Activated effector memory CD4-positive, alpha-beta T cell treated with Interleukin-2 at 50 U/mL for 16 hours (primary cell): ENCODE measurements around the gene OSBP2.

Experiments
- DNase-seq: peaks from one replicate; pipeline ENCODE4 v3.0.0-alpha.2; 2020

Gene OSBP2

DNA sequence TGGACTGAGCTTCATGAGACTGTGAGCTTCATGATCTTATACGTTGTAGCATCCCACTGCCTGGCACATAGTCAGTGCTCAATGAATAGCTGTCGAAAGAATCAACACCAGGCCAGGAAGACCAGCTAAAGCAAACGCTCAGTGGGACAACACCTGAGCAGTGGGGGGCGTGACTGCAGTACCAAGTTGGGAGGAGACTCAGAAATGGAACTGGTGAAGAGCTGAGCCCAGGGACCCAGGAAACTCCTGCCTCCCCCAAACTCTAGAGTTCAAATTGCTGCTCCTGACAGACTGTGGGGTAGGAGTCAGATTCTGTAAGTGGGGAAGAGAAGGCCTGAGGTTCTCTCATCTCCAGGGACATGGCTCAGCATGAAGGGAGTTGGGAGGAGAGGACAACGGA is 214.6 kb downstream of the OSBP2 start:
- DNase-seq = no peak

DNA sequence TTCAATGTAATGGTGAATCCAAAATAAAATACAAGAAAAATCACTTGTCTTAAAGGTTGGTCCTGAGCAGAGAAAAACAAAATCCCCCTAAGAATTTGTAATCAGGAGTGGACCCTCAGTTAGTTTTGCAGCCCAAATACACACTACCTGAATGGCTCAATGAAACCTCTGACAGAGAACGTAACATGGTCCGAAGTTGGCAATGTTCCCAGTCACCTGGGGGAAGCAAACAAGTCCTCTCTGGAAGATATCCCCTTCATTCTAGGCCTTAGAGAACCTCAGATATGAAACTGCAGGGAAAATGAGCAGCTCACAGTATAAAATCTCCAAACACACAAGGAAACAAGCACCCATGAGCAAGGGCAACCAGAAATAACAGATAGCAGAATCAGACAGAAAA is 215.7 kb downstream of the OSBP2 start:
- DNase-seq = no peak

DNA sequence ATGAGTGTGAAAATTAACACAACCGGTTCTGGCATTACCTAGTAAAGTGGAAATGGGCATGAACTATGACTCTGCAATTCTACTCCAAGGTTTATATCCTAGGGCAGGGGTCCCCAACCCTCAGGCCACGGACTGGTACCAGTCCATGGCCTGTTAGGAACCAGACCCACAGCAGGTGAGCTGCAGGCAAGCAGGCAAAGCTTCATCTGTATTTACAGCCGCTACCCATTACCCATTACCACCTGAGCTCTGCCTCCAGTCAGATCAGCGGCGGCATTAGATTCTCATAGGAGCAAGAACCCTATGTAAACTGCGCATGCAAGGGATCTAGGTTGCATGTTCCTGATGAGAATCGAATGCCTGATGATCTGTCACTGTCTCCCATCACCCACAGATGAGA is 224.1 kb downstream of the OSBP2 start:
- no peak for DNase-seq

DNA sequence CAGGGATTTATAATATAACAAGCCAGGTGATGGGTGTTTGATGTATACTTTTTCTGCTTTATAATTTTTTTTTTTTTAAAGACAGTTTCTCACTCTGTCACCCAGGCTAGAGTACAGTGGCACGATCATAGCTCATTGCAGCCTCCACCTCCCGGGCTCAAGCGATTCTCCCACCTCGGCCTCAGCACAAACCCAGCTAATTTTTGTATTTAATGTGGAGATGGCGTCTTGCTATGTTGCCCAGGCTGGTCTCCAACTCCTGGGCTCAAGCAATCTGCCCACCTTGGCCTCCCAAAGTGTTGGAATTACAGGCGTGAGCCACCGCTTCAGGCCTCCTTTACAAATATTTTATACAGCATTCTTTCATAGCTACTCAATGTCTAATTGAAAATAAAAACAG is 225.3 kb downstream of the OSBP2 start:
- no peak for DNase-seq

DNA sequence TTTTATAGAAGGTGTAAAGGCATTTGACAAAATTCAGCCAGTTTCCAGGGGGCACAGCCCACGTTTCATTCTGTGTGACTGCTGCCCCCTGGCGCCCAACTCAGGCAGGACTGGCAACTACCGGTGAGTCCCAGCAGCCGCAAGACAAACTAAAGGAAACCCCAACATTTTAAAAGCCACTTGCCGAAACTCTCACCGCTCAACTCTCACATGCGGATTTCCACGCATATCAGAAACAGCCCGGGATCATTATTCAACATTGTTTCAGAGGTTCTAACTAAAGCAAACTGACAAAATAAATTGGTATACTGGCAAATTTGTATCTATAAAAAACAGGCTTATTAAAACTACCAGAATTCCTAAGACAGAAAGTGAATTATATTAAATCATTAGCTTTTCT is 225.7 kb downstream of the OSBP2 start:
- peak; percentile 67 for DNase-seq

DNA sequence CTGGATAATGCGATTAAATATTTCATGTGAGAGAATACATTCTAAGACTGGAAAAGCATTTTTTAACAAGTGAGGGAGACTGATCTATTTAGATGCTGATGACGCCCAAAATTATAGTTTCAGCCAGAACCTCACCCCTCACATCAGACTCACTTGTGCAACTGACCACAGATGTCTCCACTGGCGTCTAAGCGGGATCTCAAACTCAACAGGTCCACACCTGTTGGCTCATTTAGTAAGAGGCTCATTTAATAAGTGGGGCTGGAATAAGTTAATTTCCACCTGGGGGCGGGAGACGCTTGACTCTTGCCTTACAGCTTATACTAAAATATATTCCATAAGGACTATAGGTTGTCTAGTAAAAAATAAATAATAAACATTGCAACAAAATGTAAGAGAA is 226.4 kb downstream of the OSBP2 start:
- no peak for DNase-seq

DNA sequence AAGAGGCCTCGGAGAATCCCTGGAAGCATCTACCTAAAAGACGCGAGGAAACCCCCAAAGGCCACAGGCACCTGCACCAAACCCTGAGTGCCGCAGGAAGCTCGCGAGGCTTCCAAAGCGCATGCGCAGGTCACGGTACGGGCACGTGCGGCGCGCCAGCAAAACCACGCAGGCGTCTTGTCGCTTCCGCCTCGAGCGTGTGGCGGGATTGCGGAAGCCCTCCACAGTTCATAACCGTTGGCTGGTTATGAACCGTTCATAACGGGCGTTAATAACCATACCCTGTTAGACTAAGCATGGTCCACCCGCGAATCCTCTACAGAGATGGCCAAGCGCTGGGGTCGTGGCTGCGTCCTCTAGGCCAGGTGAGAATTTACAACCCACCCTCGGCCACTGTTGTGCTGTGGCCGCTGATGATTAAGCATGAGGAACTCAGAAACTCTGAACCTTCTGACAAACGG is 227.5 kb downstream of the OSBP2 start:
- peak; percentile 67 for DNase-seq

DNA sequence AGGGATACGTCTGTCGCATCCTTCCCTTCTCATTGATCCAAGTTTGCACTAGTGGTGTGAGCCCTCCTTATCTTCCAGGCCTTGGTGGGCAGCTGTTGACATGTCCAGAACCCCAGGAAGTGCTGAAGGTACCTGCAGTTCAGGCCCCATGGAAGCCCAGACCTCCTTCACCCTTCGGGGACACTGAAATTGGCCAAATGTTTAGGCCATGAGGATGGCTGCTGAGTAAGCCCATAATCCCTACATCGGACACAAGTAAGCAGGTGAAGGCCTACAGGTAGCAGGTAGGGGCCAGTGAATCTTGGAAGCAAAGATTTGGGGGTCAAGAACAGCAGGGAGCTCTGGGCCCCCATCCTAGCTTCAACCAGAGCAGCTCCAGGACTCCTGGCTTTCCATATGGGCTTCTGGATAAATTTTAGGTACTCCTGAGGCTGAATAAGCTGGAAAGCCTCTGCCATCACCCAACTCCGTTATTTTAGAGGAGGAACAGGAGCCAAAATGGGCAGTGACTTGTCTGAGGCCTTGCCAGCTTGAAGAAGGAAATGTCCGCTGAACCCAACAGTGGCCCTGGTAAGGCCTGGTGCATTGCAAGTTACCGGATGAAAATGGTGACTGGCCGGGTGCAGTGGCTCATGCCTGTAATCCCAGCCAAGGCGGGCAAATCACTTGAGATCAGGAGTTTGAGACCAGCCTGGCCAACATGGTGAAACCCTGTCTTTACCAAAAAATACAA is 228.7 kb downstream of the OSBP2 start:
- DNase-seq = no peak

DNA sequence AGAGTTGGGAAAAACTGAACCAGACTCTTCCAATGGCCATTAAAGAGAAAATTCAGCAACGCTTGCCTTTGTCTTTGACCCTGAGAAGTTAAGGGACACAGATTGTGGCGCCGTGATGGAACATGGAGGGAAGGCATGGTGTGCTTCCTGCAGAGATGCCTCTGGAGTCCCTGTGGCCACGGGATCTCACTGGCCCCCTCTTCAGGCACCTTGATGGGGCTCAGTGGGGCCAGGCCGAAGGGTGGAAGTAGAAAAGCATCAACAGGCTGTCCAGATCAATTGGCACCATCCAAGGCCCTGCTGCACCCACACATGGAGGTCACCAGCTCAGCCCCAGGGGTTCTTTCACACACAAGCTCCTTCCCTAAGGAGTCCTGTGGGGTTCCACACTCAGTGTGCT is 231.0 kb downstream of the OSBP2 start:
- no peak for DNase-seq

DNA sequence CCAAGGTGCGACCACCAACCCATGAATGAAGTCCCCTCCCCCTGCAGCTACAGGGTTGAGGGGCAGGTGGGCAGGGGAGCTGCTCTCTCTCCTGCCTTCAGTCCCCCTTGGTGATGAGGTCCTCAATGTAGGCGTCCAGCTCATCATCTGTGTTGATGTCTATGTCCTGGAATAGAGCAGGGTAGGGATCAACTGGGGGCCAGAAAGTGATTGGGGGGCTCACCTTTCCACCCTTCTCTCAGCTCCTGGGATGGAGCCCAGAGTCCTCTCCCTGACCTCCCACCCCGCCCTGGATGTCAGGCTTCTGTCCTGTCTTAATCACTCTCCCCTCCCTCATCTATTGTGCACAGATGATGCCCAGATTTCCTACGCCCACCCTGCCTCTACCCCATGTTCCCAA is 232.0 kb downstream of the OSBP2 start:
- DNase-seq = no peak

DNA sequence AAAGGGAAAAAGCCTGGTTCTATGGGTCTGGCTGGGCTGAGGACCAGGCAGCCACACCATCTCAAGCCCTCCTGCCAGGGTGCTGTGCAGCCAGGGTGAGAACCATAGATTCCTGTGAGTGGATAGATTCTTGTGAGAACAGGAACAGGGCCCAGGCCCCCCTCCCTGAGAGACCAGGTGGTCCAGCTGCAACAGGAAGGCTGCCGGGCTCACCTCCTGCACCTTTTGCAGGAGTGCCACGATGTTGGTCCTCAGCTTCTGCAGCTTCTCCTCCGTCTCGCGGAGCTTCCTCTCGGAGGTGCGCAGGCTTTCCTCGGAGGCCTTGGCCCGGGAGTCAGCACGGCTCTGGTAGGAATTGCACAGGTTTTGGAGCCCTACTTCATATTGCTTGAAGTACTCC is 233.1 kb downstream of the OSBP2 start:
- no peak for DNase-seq

DNA sequence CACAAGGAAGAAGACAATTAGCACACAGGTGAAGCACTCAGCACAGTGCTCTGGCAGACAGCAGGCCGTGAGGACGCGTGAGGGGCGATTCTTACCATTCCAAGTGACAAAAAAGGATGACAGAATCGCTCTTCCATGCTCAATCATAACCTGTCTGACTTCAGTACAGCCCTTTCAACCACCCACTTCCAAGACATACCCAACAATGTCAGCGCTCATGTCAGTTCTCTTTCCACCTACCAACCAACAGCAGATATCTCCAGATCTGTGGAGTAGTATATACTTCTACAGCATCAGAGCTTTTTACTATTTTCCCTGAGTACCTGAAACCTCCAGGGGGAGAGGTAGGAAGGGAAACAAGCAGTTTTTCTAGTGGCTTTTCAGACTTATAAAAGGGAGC is 233.7 kb downstream of the OSBP2 start:
- DNase-seq = no peak

DNA sequence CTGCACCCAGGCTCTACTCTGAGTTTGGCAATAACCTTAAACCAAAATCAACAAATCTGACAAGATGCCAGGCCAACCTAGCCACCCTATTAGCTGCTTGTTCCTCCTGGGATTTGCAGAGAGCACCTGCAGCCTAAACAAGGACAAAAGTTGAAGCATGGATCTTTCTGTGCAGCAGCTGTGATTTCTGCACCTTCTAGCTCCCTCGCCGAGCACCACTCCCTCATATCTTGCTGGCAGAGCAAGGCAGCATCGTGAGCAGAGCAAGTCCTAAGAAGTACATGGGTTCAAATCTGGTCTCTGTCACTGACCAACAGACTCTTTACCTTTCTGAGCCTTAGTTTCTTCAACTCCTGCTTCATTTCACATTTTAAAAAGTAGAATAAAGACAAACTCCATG is 235.6 kb downstream of the OSBP2 start:
- DNase-seq = no peak

DNA sequence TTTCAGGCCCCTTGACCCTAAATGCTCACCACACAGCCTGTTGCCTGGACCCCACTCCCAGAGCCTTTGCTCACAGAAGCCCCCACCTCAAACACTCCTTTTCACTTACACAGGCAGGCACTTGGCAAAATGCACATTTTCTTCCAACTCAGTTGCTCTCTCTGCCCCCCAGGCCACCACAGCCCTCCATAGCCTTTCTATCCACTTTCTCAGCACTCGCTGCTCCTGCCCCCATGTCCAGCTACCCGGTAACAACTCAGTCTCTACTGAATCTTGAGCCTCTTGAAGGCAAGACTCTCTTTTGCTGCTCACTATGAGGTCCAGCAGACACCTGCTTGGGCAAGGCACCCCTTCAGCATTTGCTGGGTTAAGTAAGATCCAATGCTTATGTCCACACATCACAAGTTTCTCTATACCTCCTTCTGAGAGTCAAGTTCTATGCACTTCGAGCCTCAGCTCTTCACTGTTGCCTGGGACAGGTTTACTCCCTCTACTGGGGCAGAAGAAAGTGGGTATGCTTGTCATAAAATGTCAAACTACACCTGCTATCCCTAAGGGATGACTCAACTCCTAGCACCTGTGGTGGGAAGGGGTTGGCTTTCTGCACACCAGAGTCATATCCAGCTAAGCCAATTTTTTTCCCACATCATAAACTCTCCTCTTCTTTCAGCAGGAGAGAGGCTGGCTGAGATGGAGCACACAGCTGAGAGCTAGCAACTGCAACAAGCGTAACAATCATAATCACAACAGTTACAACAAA is 237.0 kb downstream of the OSBP2 start:
- no peak for DNase-seq

DNA sequence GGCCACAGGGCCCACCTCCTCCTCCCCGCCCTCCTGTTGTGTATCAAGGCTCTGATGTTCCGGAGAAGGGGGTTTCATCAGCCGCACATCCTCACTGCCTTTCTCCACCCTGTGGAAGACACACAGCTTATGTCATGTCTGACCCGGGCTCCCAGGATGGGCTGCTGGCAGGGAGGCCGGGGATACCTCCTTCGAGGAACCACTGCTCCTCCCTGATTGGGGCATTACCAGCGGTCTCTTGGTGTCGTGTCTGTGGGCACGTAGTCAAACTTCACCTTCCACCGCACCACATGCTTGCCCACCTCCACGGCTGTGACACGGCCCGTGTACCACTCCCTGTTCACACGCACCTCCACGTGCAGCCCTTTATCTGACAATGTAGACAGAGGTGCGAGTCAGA is 238.0 kb downstream of the OSBP2 start:
- no peak for DNase-seq

DNA sequence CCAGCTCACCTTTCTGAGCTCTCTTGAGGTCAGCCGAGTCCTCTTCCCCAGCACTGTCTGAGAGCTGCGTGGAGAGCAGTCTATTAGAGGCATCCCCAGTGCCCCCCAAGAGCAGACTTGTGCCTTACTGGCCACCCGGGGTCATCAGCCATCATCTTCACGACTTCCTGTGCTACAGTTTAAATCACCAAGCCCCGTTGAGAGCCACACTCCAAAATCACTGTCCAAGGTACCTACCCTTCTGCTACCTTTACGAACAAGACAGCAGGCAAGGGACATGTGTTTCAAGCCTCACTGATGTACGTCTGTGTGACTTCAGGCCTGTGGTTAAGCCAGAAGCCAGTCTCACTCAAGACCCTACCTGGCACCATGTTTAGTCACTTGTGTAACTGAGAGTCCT is 238.8 kb downstream of the OSBP2 start:
- DNase-seq = no peak

DNA sequence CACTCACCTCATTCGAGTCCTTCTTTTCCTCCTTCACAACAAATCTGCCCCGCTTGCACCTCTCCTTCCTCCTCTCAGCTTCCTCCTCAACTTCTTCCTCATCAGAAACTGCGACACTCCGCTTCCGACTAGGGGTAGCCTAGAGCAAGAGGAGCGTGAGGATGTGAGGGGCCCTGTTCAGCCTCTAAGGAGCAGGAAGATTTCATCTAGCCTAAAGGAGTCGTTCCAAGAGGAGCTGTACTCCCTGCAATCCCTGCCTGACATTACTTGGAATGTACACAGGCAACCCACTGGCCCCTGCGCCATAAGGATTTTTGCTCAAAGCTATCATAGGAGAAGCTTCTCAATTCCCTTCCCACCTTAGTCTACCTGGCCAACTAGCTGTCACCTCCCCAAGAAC is 239.4 kb downstream of the OSBP2 start:
- no peak for DNase-seq

DNA sequence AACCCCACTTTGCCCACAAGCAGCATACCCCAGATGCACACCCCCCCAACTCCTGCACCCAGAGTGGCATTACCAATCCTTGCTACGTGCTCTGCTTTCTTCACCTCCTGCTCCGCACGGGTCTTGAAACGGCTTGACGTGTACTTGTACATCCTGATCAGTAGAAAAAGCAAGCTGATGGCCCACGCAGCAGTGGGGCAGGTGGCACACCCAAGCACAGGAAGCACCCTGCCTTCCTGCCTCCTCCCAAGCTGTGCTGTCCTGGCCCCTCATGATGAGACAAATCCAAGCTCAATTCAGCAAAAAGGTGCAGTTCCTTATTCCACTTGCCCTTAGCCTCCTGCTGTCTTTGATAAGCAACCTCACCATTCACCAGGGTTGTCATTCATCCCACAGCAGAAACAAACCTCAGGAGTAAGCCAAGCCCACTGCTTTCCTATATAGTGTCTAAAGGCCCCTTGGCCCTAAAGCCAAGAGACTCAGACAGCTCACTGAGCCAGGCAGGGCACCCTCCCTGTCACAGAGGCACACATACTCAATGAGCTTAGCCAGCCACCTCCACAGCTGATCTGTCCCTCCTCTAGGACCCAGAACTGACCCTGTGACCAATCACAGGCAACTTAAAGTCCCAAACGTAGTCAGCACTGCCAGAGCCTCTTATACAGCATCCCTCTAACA is 246.2 kb downstream of the OSBP2 start:
- DNase-seq = peak; percentile 52

DNA sequence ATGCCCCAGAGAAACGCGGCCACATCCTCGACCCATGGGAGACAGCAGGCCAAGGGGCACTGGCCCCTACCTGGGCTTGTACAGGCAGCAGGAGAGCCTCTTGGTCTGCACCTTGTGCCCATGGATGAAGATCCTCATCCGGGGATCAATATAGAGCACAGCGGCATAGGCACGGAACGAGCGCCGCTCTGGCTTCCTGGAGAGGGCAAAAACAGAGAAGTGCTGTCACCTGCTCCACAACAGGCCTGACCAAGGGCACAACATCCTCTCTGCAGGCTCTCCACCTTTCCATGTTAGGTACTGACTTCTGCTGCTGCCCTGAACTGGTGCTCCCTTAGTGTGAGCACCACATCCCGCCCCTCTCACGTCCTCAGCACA is 246.7 kb downstream of the OSBP2 start:
- peak; percentile 13 for DNase-seq

DNA sequence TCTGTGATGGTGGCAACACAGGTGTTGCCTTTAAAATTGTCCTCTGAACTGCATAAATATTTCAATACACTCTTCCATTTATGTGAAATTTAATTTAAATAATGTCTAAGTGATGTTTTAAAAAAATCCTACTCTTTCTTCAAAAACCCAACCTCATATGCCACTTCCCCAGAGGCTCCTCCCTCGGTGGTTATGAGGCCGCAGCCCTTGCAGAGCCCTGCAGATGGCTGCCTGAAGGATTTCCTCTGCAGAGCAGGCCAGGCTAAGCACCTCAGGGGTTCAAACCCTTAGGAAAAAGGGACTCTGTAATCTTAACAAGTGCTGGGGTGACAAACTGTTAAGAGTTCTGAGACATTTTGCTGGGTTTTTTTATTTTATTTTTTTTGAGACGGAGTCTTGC is 248.7 kb downstream of the OSBP2 start:
- peak; percentile 59 for DNase-seq

DNA sequence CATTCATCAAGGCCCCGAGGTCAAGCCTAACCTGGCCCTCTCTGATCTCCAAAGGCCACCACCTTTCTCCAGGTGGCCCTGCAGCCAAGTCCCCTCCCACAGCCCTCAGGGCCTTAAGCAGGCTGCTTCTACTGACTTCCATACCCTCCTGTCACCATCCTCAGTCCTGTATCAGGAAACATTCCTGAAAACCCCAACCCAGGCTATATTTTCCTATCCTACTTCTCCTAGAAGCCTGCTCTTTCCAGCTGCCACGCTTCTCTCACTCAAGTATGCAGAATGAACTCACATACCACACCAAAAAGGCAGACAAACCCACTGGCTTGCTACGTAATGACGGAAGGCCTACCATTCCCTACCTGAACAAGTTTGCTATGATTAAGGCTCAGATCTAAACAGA is 250.3 kb downstream of the OSBP2 start:
- DNase-seq = no peak

DNA sequence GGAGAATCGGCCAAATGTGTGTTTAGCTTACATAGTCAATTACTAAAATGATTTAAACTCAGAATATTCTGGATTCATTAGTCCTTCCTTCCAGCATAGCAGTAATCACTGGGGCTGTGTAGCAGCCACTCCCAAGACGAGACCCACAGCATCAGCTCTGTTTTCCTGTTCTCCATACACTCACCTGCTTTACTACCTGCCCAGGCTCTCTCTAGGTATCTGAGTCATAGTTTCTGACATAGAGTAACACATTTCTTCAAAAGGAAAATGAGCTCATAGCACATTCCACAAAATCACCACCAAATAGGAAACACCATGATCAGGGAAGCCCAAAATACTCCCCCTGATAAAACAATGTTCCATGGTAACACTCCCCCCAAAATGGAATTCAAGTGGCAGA is 251.0 kb downstream of the OSBP2 start:
- no peak for DNase-seq

DNA sequence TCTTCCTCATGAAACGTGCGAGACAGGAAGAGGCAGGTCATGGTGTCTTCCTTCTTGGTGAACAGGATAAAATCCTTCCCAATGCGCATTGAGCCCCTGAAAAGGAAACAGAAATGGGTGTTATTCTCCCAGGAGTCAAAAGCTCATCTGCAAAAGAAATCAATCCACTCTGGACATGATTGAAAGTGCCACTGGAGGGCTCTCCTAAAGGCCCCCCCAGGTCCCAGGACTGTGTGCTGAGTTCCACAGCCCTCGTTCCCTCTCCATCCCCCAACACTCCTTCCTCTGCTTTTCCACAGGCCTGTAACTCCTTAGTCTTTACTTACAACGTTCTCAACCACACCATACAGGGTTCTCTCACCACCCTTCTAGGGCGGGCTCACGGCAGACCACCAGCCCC is 251.7 kb downstream of the OSBP2 start:
- DNase-seq = no peak

DNA sequence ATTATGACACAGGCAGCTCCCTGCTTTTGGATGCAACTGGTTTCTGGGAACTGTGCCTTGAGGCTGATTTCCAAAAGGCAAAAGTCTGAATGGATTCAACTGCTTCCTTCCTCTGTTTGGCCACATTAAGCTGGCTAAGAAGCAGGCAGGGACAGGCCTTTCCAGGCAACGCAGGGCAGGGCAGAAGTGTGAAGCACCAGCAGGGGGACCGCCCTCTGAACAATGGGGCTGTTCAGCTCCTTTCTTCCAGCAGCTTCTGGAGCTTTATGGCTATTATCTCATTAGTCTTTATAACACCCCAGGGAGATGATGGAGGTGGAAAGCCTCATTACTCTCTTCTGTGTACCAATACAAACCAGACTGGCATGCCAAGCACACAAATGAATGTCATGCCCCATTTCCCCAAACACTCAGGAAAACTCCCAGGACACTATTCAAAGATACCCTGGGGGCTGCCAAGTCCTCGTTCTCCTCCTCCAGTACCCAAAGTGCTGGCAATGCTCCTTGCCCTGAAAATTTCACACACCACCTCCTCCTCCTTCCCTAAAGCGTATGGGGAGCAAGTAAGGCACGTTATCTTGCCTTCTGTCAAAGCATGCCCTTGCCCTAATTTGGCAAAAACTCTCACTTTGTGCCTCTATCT is 252.6 kb downstream of the OSBP2 start:
- no peak for DNase-seq
